K562 treated with DMSO at 1 percent for 12 hours (cell line): ENCODE measurements around the gene APBA1. TPM values are rescaled to one million over a fixed set of nuclear protein-coding genes. Genes with fewer than 3 reads are reported as not detected.

Experiments used
- total RNA-seq: library from RNA; unstranded; fragments of 300-600 nt; gene quantifications from 2 replicates; pipeline ENCODE4 v1.2.3, GENCODE V29; 2022; ENCODE audit not compliant: insufficient read depth

The APBA1 gene
- not detected in 2 replicates for total RNA-seq

GRCh38 chr9:69671879-69672595 is at the start of gene APBA1:
Gene APBA1 (minus strand): TSS chr9:69672371.

Other genes with a start within 250 kb of the APBA1 start
- gene PTAR1, start 87.6 kb upstream of the APBA1 start, total RNA-seq, result 4.8 and 20.9 TPM in 2 replicates
- gene CFAP95, start 148.4 kb upstream of the APBA1 start, total RNA-seq, result not detected in 2 replicates